NCI-H1930 (cell line): ENCODE results near the gene NOL4L.
A peak's percentile ranks its signal among the peaks of the same experiment; 100 is the strongest.
"Not testable (repeated sequence)": the region's sequence is repeated elsewhere in the genome, so short reads cannot be mapped to it uniquely, and the experiment has no call there.

Experiments
- DNase-seq, 2 experiments: peaks; one replicate each; lab custom pipeline; 2025; lab: John Stamatoyannopoulos, UW

NOL4L gene

DNA sequence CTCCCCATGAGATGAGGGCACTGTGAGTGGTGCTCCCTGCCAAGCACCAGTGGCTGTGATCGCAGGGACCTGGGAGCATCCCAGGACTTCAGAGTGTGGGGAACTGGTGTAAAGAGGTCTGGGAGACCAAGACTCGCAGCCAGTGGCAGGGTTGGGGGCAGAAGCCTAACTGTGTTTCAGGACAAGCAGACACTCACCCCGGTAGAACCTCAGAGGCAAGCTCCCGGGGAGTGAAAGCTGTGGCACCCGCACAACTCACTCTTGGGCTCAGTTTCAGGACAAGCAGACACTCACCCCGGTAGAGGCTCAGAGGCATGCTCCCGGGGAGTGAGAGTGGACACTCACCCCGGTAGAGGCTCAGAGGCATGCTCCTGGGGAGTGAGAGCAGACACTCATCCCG, 114.2 kb downstream of the NOL4L start:
- no peak for DNase-seq

DNA sequence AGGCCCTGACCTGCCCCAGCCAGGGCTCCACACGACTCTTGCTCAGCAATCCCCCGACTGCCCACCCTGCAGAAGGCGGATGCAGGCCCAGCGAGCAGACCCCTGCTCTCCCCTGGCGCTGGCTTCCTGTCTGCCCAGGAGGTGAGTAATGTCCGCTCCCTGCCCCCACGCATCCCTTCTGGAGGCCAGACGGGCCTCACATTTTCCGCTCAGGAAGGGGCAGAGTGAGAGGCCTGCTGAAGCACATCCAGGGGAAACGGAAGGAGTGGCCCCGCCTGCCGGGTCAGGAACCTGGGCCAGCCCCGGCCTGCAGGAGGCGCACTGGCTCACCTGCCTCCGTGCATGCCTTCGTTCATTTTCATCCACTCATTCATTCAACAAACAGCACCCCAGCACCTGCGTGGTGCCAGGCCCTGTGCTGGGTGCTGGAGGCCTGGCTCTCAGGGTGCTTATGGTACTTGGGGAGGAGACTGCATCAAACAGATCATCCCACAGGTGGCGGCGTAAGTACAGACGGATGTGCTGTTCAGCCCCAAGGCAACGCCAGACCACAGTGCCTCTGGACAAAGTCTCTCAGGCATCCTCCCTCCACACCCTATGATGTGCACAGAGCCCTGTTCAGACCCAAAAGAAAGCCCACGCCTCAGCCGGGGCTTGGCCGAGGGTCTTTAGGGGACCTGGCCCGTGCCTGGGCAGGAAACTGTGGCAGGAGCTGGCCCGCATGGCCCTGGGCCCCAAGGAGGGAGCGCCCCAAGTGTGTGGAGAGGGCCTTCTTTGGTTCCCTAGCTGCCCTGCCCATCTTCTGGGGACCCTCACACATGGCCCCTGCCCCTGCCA, 114.9 kb downstream of the NOL4L start:
- DNase-seq: no peak

DNA sequence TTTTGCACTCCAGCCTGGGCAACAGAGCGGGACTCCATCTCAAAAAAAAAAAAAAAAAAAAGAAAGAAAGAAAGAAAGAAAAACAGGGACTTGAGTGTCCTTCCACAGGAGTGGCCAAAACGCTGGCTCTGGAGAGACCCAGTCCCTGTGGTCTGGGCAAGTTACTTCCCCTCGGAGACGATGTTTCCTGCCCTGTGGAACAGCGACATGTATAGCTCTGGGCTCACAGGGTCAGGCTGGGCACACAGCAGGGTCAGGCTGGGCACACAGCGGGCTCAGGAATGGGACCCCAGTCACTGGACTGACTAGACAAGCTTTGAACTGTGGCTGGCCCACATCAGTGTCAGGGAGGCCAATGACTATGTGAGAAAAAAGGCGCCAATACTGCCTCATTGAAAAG, 116.3 kb downstream of the NOL4L start:
- no peak for DNase-seq

- DNase-seq: no peak
These were observed 116.9 kb downstream of the NOL4L start for GRCh38 chr20:32468313-32468640.

DNA sequence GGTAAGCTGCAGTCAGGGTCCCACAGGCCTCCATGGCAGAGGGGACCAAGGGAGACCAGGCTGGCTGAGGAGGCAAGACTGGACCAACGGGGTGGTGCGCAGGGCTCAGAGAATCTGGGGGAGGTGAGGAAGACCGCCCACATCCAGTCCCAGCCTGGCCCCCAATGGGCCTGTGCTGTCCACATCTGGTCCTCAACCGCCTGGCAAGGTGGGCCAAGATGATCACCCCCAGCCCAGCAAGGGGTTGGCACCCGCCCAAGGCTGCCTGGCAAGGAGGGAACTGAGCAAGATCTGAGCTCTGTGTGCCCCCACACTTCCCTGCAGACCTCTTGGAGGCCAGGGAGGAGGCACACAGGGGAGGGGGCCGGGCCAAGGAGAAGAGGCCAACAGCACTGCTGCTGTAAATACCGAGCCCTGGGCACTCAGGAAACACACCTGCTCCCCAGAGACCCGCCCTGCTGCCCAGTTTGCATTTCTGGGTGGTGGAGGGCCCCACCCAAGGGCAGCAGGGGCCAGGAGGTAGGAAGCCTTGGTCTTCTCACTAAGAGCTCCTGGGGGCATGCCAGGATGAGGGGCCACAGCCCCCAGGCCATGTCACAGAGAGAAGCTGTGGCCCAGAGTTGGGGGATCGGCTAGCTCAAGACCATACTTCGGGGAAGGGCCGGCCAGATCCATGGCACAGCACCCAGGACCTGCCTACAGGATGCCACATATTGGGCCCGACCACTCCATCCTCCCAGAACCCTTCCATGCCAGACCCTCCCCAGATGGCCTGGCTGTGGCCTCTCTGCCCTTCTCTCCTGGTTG, 117.4 kb downstream of the NOL4L start:
- no peak for DNase-seq

DNA sequence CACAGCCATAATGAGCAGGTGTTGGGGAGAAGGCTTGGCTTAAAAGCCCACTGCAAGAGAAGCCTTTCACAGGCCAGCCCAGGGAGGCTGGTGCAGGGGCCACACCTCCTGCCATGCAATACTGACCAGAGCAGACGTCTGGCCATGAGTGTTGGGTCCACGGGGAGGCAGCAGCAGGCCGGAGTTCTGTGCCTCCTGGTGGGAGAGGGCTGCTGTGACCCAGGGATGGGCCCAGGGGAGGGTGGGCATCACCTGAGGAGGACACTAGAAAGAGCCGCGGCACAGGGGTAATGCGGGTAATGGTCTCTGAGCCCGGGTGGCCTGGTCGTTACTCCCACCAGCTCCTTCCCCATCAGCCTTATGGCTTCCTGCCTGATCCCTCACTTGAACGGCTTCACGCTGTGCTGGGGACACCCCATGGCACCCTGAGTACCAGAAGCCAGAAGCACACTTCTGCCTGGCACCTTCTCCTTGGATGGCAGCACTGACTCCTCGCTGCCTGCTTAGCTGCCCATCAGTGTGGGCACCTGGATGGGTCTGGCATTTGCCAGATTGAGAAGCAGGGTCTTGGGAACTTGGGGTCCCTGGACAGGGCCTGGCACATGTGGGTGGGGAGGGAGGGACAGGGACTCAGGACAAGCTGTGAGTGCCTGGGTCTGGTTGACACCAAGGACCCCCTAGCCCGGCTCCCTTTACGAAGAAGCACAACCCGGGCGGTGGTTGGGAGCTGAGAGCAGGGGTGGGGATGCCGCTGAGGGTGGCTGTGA, 118.2 kb downstream of the NOL4L start:
- no peak for DNase-seq

GRCh38 chr20:32465901-32466675, 119.0 kb downstream of the NOL4L start:
- not testable (repeated sequence) for DNase-seq

DNA sequence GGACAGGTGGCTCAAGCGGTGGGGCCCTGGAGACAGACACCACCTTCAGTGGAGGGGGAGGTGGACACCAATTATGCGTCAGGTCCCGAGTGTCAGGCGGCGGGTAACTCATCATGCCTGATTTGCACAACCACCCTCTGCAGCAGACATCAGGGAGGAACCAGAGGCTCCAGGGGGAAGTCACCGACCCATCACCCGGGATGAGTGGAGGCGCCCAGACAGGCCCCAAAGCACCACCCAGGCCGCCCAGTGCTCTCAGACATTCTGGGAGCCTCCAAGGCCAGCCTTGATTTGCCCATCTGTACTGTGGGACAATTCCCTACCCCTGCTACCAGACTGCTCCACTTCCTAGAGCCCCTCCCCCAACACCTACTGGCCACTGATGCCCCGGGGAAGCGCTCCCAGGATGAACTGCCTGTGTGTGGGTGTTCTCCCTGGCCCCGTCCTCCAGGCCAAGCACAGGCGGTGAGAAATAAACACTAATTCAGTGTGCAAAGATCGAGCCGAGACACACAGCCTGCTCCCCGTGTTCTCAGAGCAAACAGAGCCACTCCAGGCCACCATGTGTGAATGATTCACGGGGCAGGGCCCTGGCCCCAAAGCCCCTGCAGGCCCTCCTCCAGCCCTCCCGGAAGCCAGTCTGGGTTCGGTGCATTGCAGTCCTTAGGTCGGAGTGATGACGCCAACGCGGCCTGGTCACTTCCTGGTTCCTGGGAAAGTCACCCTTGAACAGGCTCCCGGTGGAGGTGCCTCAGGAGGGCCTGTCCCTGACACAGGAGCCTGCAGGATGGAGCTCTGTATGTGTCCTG, 119.8 kb downstream of the NOL4L start:
- DNase-seq: no peak

DNA sequence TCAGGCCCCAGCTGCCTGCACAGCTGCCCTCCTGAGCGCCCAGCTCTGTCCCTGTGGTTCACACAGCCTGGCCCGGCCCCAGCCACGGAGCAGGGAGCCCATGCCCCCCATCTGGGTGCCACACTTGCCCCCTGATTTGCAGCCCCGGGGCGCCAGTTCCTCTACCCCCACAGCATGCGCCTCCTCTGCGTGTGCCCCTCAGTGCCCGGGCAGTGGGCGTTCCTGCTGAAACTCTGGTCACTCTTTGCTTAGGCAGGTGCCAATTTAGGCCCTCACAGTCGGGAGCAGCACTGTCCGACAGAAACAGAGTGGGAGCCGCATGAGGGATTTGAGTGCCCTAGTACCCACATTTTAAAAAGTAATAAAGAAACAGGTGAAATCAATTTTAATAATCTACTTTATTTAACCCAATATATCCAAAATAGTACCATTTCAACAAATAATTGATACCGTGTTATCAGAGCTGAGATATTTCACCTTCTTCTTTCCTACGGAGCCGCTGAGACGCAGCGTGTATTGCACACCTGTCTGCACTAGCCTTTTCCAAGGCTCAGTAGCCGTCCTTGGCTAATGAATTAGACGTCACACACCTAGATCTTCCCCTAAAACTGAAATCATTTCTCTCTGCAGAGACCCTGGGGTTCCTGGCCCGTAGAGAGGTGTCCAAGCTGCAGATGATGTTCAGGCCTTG, 120.6 kb downstream of the NOL4L start:
- no peak for DNase-seq

GRCh38 chr20:32463642-32464400, 121.3 kb downstream of the NOL4L start:
- no peak for DNase-seq

DNA sequence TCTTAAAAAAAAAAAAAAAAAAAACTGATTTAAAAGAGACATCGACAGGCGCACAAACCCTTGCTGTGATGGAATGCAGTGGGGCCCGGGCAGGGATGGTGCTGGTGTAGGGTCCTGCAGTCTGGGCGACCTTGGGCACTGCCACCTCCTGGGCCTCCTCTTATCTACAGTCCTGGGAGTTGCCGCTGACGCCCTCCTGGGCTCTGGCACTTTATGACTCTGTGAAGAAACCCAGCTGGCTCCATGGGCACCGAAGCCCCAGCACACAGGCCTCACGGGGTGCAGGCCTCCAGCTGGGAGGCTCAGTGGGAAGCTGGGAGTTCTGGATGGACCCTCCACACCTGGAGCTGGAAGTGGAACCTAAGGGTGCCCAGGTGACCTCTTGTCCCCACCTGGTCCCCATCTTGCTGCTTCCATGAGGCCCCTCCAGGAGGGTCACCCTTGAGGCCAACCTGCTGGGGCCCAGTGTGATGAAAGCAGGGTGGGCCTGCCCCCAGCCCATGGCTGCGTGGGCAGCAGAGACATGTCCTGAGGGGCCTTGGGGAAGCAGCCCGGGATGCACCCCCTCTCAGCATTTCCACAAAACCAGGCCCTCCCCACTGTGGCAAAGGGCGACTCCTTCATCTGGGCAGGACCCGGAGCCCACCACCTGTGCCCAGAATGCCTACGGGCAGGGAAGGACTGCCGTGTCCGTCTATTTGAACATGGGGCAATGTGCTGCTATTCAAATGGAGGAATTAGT, 122.1 kb downstream of the NOL4L start:
- no peak for DNase-seq

DNA sequence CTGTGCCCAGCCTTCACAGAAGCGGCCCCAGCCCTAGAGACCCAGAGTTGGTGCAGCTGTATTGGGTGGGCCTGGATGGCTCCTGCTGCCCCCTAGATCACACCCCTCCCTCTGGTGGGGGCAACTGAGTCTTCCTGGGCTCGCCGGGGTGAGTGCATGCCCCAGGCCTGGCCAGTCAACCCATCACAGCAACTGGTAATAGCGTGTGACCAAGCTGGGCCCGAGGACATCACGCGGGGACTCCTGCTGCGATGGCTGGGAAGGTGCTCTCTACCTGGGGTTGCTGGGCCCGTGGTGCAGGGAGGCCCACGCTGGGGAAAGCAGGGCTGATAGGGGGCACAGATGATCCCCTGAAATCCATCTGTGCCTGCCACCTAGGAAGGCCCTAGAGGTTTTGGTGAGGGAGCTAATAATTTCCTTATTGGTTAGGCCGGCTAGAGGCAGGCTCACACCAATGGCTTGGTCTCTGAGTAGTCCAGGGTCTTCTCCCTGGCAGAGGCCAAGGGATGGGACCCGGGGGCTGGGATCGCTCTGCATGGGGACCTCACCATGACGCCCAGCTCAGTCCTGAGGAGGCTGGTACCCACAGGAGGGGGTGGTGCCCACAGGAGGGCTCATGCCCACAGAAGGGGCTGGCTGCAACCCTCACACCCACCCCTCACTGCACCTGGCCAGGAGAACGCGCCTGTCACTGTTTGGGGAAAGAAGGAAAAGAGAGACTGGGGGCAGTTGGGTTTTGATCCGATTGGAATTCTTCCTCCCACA, 123.1 kb downstream of the NOL4L start:
- no peak for DNase-seq

DNA sequence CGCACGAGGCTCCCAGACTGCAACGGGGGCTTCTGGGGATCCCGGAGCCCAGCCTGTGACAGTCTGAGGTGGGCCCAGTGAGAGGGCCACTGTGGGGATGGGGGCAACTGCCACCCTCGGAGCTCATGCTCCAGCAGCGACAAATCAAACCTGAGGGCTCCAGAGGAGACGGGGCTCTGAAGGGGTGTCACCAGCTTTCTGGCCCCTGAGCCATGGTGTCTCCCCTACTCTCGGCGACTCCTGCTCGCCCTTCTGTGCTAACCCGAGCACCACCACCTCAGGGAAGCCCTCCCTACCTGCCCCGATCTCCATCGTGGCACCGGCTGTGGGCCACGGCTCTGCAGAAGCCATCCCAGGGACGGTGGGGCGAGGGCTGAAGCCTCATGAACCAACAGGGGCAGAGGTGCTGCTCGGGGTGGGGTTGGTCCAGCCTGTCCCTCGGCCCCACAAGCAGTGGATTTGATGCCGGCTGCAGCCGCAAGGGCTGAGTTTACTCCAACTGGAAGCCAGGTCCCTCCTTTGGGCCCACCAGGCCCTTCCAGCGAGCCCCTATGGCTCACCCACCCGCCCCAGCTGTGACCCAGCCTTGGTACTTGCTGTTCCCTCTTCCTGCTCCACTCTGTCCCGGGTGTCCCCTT, 124.3 kb downstream of the NOL4L start:
- DNase-seq: no peak

DNA sequence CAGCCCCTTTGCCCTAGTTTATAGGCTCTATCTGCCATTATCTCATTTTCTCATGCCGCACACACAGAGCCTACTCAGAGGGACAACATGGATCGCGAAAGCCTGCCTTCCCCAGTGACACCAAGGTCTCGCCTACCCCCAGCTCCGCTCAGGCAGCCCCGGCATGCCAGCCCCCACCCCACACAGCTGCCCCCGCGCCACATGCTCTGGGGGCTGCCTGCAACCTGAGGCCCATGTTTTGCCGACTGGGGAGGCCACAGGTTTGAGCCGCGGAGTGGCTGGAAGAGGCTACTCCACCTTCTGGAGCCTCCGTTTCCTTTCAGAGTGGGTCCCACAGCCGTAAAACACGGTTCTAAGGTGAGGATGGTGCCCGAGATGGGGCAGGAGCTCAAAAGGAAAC, 124.9 kb downstream of the NOL4L start:
- DNase-seq: no peak

DNA sequence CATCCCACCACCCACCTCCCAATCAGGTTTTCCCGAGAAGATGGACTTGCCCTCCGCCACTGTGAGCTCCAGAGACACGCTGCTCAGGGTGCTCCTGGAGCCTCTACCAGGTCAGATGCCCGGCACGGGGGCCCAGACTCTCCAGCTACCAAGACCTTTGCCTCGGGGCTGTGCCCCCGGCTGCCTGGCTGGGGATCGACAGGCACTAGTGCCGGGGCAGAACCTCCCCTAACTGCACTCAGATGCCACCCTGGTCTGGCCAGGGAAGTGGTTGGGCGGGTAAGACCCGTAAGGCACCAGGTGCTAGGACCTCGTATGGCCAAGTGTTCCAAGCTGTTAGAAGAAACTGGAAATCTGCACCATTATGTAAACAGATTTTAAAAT, 126.3 kb downstream of the NOL4L start:
- DNase-seq: no peak

DNA sequence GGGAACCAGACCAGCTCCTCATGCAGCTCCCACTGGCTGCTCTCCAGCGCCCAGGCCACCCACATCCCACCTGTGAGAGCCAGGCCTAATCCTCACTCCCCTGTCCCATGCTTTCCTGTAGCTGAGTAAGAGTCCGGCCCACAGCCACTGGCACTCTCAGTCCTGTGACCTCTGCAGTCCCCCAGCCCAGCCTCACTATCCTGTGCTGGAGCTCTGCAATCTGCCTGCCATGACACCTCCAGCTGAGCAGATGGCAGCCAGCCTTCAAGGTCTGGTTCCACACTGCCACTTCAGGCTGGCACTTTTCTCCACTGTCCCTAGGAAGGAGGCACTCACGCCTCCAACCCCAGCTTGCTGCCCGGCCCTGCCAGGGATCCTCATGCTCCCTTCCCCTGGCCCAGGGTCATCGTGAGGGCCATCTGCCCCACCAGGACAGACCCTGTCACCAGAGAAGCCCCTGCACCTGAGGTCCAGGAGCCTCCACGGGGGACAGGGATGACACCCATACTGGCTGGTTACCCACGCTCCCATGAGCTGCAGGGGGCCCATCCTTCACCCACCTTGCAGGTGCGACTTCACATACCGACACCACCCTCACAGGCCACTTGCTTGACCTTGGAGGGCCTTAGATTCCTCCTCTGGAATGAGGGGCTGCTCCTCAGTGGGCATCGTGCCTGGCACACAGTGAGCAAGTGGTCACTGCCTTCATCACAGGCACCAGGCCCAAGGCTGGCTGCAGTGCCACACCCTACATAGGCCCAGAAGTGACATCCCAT, 126.9 kb downstream of the NOL4L start:
- no peak for DNase-seq

DNA sequence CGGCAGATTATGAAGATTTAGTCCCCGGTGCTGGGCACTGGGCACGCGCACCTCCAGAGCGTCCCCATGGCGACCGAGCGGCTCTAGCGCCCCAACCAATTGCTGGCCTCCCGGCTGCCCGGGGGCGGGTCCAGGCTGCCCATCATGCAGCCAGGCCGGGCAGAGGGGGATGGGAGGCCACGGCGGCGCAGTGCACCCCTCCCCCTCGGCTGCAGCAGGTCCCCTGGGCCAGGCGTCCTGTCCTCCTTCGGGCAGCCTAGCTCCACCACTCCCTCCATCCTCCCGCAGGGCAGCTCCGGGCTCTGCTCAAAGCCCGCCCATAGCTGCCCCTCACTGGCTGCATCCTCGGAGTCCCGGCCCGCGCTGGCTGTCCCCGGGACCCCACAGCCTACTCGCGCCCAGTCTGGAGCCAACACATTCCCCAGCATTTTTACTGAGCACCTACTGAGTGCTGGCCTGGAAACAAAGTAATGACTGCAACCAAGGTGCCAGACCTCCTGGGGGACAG, 127.6 kb downstream of the NOL4L start:
- DNase-seq: peak; percentile 60 to 77
